HCT116 (cell line): ENCODE results near the gene CNTNAP2. TPM values are rescaled to one million over a fixed set of nuclear protein-coding genes. Genes with fewer than 3 reads are reported as not detected.

Experiments used
- ATAC-seq: fragments of 200-7000 bp; cut with Tn5 transposase; 2 replicates; pipeline ENCODE4 v1.9.1; 2020; ENCODE audit warnings: mild to moderate bottlenecking, moderate library complexity
- BruUV-seq: library from RNA; stranded (reverse); fragments of 400-500 nt; replicated peaks from 2 replicates; lab custom pipeline; 2021; lab: Mats Ljungman, UMichigan
- CTCF ChIA-PET: fragments of 300-600 bp; sonication (Branson Sonifier 250); formaldehyde crosslinking; loops from one replicate; lab custom pipeline; 2021; ENCODE audit warnings: antibody characterized with exemption; lab: Charles Lee
- POLR2A ChIA-PET: fragments of 300-600, 350-600 bp; sonication (Branson Sonifier 250); formaldehyde crosslinking; loops from one replicate; lab custom pipeline; 2021; ENCODE audit warnings: antibody characterized with exemption; lab: Charles Lee
- RAD21 ChIA-PET, 2 experiments: fragments of 300-600 bp; sonication (Branson Sonifier 250); formaldehyde crosslinking; loops; one replicate each; lab custom pipeline; 2023; ENCODE audit warnings: low total read pairs in 2 of 2; ENCODE audit not compliant: uncharacterized antibody in 2 of 2, unreplicated experiment in 2 of 2, low non-redundant PET in 1 of 2; lab: Charles Lee
- DNase-seq: peaks from one replicate; pipeline ENCODE4 v3.0.0-alpha.2; 2010; ENCODE audit warnings: low read depth, low spot score
- H2AFZ ChIP-seq: fragments of 200-600 bp; shearing (Covaris generic), sonication (generic); 2 replicates; pipeline ENCODE4 v1.6.1; 2017; ENCODE audit warnings: low read depth, mixed run types, mixed read lengths, antibody characterized with exemption, low read length; ENCODE audit not compliant: poor library complexity, severe bottlenecking
- H3K27ac ChIP-seq: 2 replicates; pipeline ENCODE4 v1.5.1; 2012; ENCODE audit warnings: low read depth, low read length
- H3K27me3 ChIP-seq: fragments of 200-600 bp; sonication (generic); 2 replicates; pipeline ENCODE4 v1.6.1; 2016; ENCODE audit warnings: mixed run types, low read length, mixed read lengths; ENCODE audit not compliant: insufficient read depth
- H3K36me3 ChIP-seq, 2 experiments: fragments of 200-500 bp in 1 of 2; fragments of 200-600 bp in 1 of 2; sonication (Bioruptor generic) in 1 of 2; sonication (generic) in 1 of 2; 2 replicates each; pipeline versions ENCODE4 v1.5.1 to v1.6.1; 2014 to 2016; ENCODE audit warnings: low read length in 2 of 2, inconsistent platforms in 1 of 2, mixed read lengths in 1 of 2, mixed run types in 1 of 2; ENCODE audit not compliant: insufficient read depth in 2 of 2, control insufficient read depth in 1 of 2
- H3K4me1 ChIP-seq, 2 experiments: fragments of 200-600 bp in 1 of 2; sonication (generic) in 1 of 2; 2 replicates each; pipeline versions ENCODE4 v1.5.1 to v1.6.1; 2012 to 2017; ENCODE audit warnings: low read length in 2 of 2, inconsistent platforms in 1 of 2, mild to moderate bottlenecking in 1 of 2, mixed read lengths in 1 of 2, mixed run types in 1 of 2, moderate library complexity in 1 of 2; ENCODE audit not compliant: insufficient read depth in 2 of 2, control insufficient read depth in 1 of 2
- H3K4me2 ChIP-seq: fragments of 200-600 bp; sonication (generic); 2 replicates; pipeline ENCODE4 v1.6.1; 2017; ENCODE audit warnings: mixed run types, low read length, mixed read lengths
- H3K4me3 ChIP-seq, 2 experiments: fragments of 200-600 bp in 1 of 2; sonication (generic) in 1 of 2; replicated peaks in 1 of 2; 2 replicates each; pipeline ENCODE4 v1.5.1; 2011 to 2016; ENCODE audit warnings: low read length in 2 of 2, control low read depth in 1 of 2, low read depth in 1 of 2, mild to moderate bottlenecking in 1 of 2, mixed read lengths in 1 of 2, mixed run types in 1 of 2
- H3K79me2 ChIP-seq: fragments of 200-600 bp; sonication (generic); 2 replicates; pipeline ENCODE4 v1.6.1; 2017; ENCODE audit warnings: mild to moderate bottlenecking, mixed run types, low read length, moderate library complexity, mixed read lengths; ENCODE audit not compliant: insufficient read depth
- H3K9ac ChIP-seq: fragments of 200-600 bp; sonication (generic); 2 replicates; pipeline ENCODE4 v1.6.1; 2016; ENCODE audit warnings: low read length, mixed read lengths
- H3K9me2 ChIP-seq: fragments of 200-600 bp; sonication (generic), shearing (Covaris generic); 2 replicates; pipeline ENCODE4 v1.6.1; 2017; ENCODE audit warnings: mixed run types, mild to moderate bottlenecking, moderate library complexity; ENCODE audit not compliant: insufficient read depth
- H3K9me3 ChIP-seq, 2 experiments: fragments of 200-500 bp in 1 of 2; fragments of 200-600 bp in 1 of 2; sonication (Bioruptor generic) in 1 of 2; sonication (generic) in 1 of 2; 2 replicates each; pipeline ENCODE4 v1.6.1; 2014 to 2017; ENCODE audit warnings: low read length in 2 of 2, mixed read lengths in 2 of 2, inconsistent platforms in 1 of 2, low read depth in 1 of 2, mild to moderate bottlenecking in 1 of 2, mixed run types in 1 of 2, moderate library complexity in 1 of 2; ENCODE audit not compliant: control insufficient read depth in 1 of 2, insufficient read depth in 1 of 2
- H4K20me1 ChIP-seq: fragments of 200-600 bp; sonication (generic), shearing (Covaris generic); 2 replicates; pipeline ENCODE4 v1.6.1; 2017; ENCODE audit warnings: mixed run types, mild to moderate bottlenecking, moderate library complexity; ENCODE audit not compliant: insufficient read depth
- CBX3 ChIP-seq: IDR thresholded peaks from 2 replicates; pipeline ENCODE4 v1.6.1; 2012; ENCODE audit warnings: low read depth
- EZH2phosphoT487 ChIP-seq: fragments of 200-600 bp; IDR thresholded peaks from 2 replicates; pipeline ENCODE4 v1.6.1; 2018; ENCODE audit warnings: antibody characterized with exemption, borderline replicate concordance
- FOSL1 ChIP-seq: IDR thresholded peaks from 2 replicates; pipeline ENCODE4 v1.6.1; 2012; ENCODE audit warnings: low read depth
- POLR2AphosphoS5 ChIP-seq: IDR thresholded peaks from 2 replicates; pipeline ENCODE4 v1.6.1; 2011; ENCODE audit warnings: mild to moderate bottlenecking, low read depth, low read length, moderate library complexity
- SIN3A ChIP-seq: IDR thresholded peaks from 2 replicates; pipeline ENCODE4 v1.6.1; 2012; ENCODE audit warnings: low read depth
- SP1 ChIP-seq: IDR thresholded peaks from 2 replicates; pipeline ENCODE4 v1.6.1; 2012; ENCODE audit warnings: low read depth
- SRF ChIP-seq: IDR thresholded peaks from 2 replicates; pipeline ENCODE4 v1.6.1; 2012; ENCODE audit warnings: low read depth
- TCF7L2 ChIP-seq: IDR thresholded peaks from 2 replicates; pipeline ENCODE4 v1.7.0; 2011; ENCODE audit warnings: borderline replicate concordance, inconsistent platforms; ENCODE audit not compliant: insufficient read depth, insufficient read length; ENCODE audit errors: extremely low read depth
- ZFX ChIP-seq: fragments of 450-650 bp; IDR thresholded peaks from 2 replicates; pipeline ENCODE4 v1.6.1; 2017
- ZNF274 ChIP-seq: fragments of 200-500 bp; sonication (Bioruptor generic); IDR thresholded peaks from 2 replicates; pipeline ENCODE4 v1.6.1; 2014; ENCODE audit warnings: mild to moderate bottlenecking, low read depth, low read length, inconsistent platforms
- intact Hi-C: fragments of 100-400 bp; cut with micrococcal nuclease; formaldehyde crosslinking; loops from 2 replicates; pipeline ENCODE4 v1.10.0; 2022
- total RNA-seq: library from RNA; stranded (reverse); gene quantifications from one replicate; pipeline ENCODE4 v1.2.1, GENCODE V29; 2021; ENCODE audit not compliant: unreplicated experiment
- TF ChIP-seq, protein P1 (sequence below): IDR thresholded peaks from 2 replicates; pipeline ENCODE4 v1.6.1; 2012

The CNTNAP2 gene
- total RNA-seq, 1 experiment from 2014 or later, result 0.37 TPM

DNA sequence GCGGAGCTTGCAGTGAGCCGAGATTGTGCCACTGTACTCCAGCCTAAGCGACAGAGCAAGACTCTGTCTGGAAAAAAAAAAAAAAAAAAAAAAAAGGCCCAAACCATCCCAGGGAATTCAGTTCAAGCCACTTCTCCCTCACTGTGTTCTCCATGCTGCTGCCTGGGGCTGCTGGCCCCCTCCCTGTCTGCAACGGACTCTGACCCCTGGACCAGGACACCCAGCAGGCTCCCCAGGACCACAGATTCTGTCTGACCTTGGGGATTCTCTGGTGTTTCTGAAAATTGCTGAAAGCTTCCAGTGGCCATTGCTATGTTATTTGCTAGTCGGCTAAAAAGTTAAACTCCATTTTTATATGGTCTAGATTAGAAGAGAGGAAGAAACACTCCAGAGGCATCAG is 2212.3 kb downstream of the CNTNAP2 start:
- H3K27ac ChIP-seq, result no peak overlapping the region
- no peaks in the 10 kb centered on the region for H3K36me3 ChIP-seq
- no peaks in the 10 kb centered on the region for H4K20me1 ChIP-seq
- TF ChIP-seq, protein P1, sequence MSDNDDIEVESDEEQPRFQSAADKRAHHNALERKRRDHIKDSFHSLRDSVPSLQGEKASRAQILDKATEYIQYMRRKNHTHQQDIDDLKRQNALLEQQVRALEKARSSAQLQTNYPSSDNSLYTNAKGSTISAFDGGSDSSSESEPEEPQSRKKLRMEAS, result no peak
- no peak for TF ChIP-seq ZNF274
- no peak for DNase-seq
- intact Hi-C loops, result no loop called here
- H2AFZ ChIP-seq, result no peak overlapping the region
- H3K9me2 ChIP-seq, result no peaks in the 10 kb centered on the region
- ATAC-seq, result no peak
- no TSS peak for BruUV-seq
- no peak overlapping the region for H3K4me3 ChIP-seq
- no peaks in the 10 kb centered on the region; a peak in 1 of 4 replicates for H3K4me1 ChIP-seq
- H3K79me2 ChIP-seq, result no peaks in the 10 kb centered on the region
- no peak overlapping the region for H3K4me2 ChIP-seq
- ChIA-PET RAD21 (no interaction called here), POLR2A (no interaction called here), CTCF (no interaction called here)
- H3K9ac ChIP-seq, result no peak overlapping the region
- no peaks in the 10 kb centered on the region for H3K9me3 ChIP-seq
- peaks cover under 1% of the 10 kb centered on the region; the same call in 1 of the 2 replicates for H3K27me3 ChIP-seq

GRCh38 chr7:148330124-148330818 is 2213.7 kb downstream of the CNTNAP2 start:
- no peaks in the 10 kb centered on the region for H3K9me2 ChIP-seq
- peaks cover 5% of the 10 kb centered on the region; the same call in 1 of the 2 replicates for H3K27me3 ChIP-seq
- TF ChIP-seq TCF7L2 (no peak), SP1 (no peak), EZH2phosphoT487 (no peak), POLR2AphosphoS5 (no peak), SIN3A (no peak), FOSL1 (no peak), ZFX (no peak), CBX3 (no peak), SRF (no peak)
- no peak overlapping the region for H3K4me3 ChIP-seq
- no peaks in the 10 kb centered on the region for H3K36me3 ChIP-seq
- H3K79me2 ChIP-seq, result no peaks in the 10 kb centered on the region
- H3K4me2 ChIP-seq, result no peak overlapping the region
- no TSS peak for BruUV-seq
- H3K9me3 ChIP-seq, result no peaks in the 10 kb centered on the region
- H3K27ac ChIP-seq, result no peak overlapping the region
- ChIA-PET RAD21 (no interaction called here), POLR2A (no interaction called here), CTCF (no interaction called here)
- no peaks in the 10 kb centered on the region; a peak in 1 of 4 replicates for H3K4me1 ChIP-seq
- intact Hi-C loops, result no loop called here
- H4K20me1 ChIP-seq, result no peaks in the 10 kb centered on the region
- H2AFZ ChIP-seq, result no peak overlapping the region
- DNase-seq, result no peak
- ATAC-seq, result no peak
- H3K9ac ChIP-seq, result no peak overlapping the region
